Right cardiac atrium (tissue), 5 donors: ENCODE data around the gene ZACN. TPM values are rescaled to one million over a fixed set of nuclear protein-coding genes. Genes with fewer than 3 reads are reported as not detected.

Experiments used
- ATAC-seq, 2 donors: fragments of 200-7000 bp; cut with Tn5 transposase; one replicate each; pipeline versions ENCODE4 v1.8.0 to v1.9.1; 2020; ENCODE audit warnings: moderate library complexity in 2 of 2, mild to moderate bottlenecking in 1 of 2
- DNase-seq, 3 donors: peaks; one replicate each; pipeline ENCODE4 v3.0.0-alpha.2; 2020
- H3K27ac ChIP-seq: one replicate; pipeline ENCODE4 v1.5.1; 2013; ENCODE audit warnings: mild to moderate bottlenecking, low read length, control low read depth, moderate library complexity
- H3K27me3 ChIP-seq: one replicate; pipeline ENCODE4 v1.6.1; 2013; ENCODE audit not compliant: control insufficient read depth, insufficient read depth
- H3K4me1 ChIP-seq: one replicate; pipeline ENCODE4 v1.6.1; 2013; ENCODE audit warnings: low read length; ENCODE audit not compliant: control insufficient read depth, insufficient read depth
- H3K4me3 ChIP-seq: one replicate; pipeline ENCODE4 v1.5.1; 2013; ENCODE audit warnings: low read length, control low read depth
- H3K9me3 ChIP-seq: one replicate; pipeline ENCODE4 v1.6.1; 2013; ENCODE audit warnings: low read length; ENCODE audit not compliant: control insufficient read depth
- WGBS: extraction: QIAGEN DNeasy Blood & Tissue Kit; methylation state at CpG from one replicate; pipeline ENCODE4 v1.1.7; 2013; 5-methylcytosine and 5-hydroxymethylcytosine counted together
- intact Hi-C, 4 donors: fragments of 100-400 bp; cut with DNase I; formaldehyde crosslinking; loops; one replicate each; pipeline versions ENCODE4 v1.11.0 to v1.14.0; 2022 to 2023
- polyA plus RNA-seq: library from polyadenylated mRNA; stranded (reverse); fragments of 200-250 nt; gene quantifications from one replicate; pipeline ENCODE4 v1.2.3, GENCODE V29; 2013
- total RNA-seq, 4 donors: library from RNA; stranded (reverse); fragmentation: NEBNext Ultra II Directional; extraction: Animal tissue kit (Norgen Biotek cat#: 25700); gene quantifications; one replicate each; pipeline ENCODE4 v1.2.1, GENCODE V29; 2021
- donor health status: healthy with polysubstance abuse.
- donor health status: DM: no; HTN: yes; CAD: no.
- donor health status: DM: no; HTN: no; CAD: no.
- donor health status: DM: no; HTN: yes; CAD: no; lungs with severe emphysema.
- donor health status: DM: yes; HTN: yes; CAD: no.

The ZACN gene
- total and polyA plus RNA-seq, 5 donors: 1.5 TPM; not detected in 4

- no peaks in the 10 kb centered on the region for H3K27me3 ChIP-seq
- intact Hi-C loops: no loop called here
- H3K4me1 ChIP-seq: no peaks in the 10 kb centered on the region
- H3K27ac ChIP-seq: no peak overlapping the region
- WGBS: 88% methylated on average over 17 of the region's 17 CpGs
- no peak overlapping the region for H3K4me3 ChIP-seq
- DNase-seq: no peak
- no peaks in the 10 kb centered on the region for H3K9me3 ChIP-seq
- ATAC-seq: no peak
These were observed 6.2 kb downstream of the ZACN start for GRCh38 chr17:76085066-76085730.

GRCh38 chr17:76085731-76086366 lies 6.9 kb downstream of the ZACN start:
- DNase-seq: no peak
- no peak for ATAC-seq
- Histone ChIP-seq H3K27ac (no peak overlapping the region), H3K9me3 (no peaks in the 10 kb centered on the region), H3K4me3 (no peak overlapping the region), H3K4me1 (no peaks in the 10 kb centered on the region), H3K27me3 (no peaks in the 10 kb centered on the region)
- WGBS: 87% methylated on average over 13 of the region's 13 CpGs
- intact Hi-C loops: no loop called here

DNA sequence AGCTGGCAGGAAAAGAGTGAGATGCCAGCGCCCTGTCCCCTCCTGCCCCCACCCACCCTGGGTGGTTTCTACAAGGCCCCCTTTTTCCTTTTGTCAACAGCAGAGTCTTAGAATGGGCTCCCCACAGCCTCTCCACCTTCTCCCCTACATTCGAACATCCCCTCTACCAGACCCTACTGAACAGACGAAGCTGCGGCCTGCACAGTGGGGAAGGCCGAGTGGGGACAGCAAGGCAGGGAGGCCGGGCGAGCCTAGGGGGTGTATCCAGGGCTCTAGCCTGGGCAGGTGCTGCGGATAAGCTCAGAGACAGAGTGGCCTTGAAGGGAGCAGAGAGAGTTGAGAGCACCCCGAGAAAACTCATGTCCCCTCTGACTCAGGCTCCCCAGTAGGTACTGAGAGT lies 7.4 kb downstream of the ZACN start:
- H3K27me3 ChIP-seq: no peaks in the 10 kb centered on the region
- no peak overlapping the region for H3K27ac ChIP-seq
- intact Hi-C loops: no loop called here
- DNase-seq: no peak
- no peaks in the 10 kb centered on the region for H3K4me1 ChIP-seq
- no peak overlapping the region for H3K4me3 ChIP-seq
- no peaks in the 10 kb centered on the region for H3K9me3 ChIP-seq
- WGBS: 96% methylated on average over 9 of the region's 9 CpGs
- no peak for ATAC-seq

GRCh38 chr17:76087531-76087930 lies 8.5 kb downstream of the ZACN start:
- DNase-seq: no peak
- Histone ChIP-seq H3K4me1 (no peaks in the 10 kb centered on the region), H3K27me3 (no peaks in the 10 kb centered on the region), H3K4me3 (no peak overlapping the region), H3K9me3 (no peaks in the 10 kb centered on the region), H3K27ac (no peak overlapping the region)
- no peak for ATAC-seq
- intact Hi-C loops: no loop called here
- whole genome bisulfite sequencing: 91% methylated on average over 11 of the region's 11 CpGs

DNA sequence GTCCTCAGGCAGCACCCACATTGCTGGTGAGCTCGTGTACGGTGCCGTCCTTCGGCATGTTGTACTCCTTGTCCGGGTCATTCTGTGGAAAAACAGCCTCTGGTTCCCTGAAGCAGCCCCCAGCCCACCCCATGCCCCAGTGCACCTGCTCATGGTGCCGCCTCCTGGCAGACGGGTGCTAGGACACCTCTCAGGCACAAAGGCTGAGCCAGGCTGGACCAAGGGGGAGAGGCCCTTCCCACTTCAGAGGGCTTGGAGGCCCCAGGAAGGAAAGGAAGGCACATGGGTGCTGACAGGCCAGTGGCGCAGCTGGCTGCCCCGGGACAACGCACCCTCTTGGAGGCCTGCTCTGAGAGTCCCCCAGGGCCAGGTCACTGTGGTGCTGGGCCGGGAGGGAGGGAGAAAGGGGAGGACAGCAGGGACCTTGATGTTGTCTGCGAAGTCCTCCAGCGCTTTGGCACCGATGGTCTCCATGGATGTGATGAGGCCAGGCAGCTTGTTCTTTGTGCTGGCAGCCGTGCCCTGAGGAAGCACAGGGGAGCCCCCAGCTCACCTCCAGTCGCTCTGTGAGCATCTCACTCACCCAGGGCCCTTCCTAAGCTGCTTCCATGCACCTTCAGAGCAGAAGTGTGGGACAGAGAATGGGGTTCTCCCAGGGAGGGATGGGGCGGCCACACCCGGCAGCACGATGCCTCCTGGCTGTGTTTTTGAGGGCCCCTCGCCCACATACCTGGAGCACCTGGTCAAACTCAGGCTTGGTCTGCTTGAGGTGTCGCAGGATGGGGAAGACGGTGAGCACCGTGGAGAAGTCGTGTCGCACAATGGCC lies 9.3 kb downstream of the ZACN start:
- Histone ChIP-seq H3K9me3 (no peaks in the 10 kb centered on the region), H3K27ac (no peak overlapping the region), H3K4me1 (no peaks in the 10 kb centered on the region), H3K27me3 (no peaks in the 10 kb centered on the region), H3K4me3 (no peak overlapping the region)
- intact Hi-C loops: no loop called here
- ATAC-seq (no peak), DNase-seq (no peak)
- WGBS: 93% methylated on average over 25 of the region's 25 CpGs

DNA sequence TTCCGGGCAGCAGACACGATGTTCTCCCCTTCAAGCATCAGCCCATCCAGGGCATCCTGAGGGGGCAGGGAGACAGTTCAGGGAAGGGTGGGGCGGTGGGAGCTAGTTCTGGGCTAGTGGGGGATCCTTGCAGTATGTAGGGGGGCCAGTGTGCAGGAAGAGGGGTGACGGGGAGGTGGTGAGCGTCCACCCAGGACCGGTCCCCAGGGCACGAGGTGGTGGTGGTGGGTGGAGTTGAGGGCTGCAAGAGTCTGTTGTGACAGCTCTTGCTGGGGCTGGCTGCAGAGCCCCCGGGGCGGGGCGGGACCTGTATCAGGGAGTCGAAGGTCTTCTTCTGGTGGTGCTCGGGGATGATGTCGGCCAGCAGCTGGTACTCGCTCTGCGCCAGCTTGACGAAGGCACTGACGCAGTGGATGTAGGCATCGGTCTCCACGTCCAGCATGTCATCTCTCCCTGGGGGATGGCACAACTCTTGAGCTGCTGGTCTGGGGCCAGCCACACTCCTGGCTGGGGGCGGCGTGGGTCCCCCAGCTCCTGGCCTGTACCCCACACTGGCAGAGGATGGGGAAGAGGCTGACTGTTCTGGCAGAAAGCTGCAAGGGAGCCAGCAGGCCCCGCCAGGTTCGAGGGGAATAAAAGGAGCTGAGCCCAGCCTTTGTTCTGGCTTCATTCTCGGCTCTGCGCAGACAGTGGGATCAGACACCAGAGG lies 10.0 kb downstream of the ZACN start:
- Histone ChIP-seq H3K4me1 (no peaks in the 10 kb centered on the region), H3K27ac (no peak overlapping the region), H3K9me3 (no peaks in the 10 kb centered on the region), H3K27me3 (no peaks in the 10 kb centered on the region), H3K4me3 (no peak overlapping the region)
- intact Hi-C loops: no loop called here
- ATAC-seq (no peak), DNase-seq (no peak)
- 95% methylated on average over 25 of the region's 25 CpGs for WGBS

- Histone ChIP-seq H3K27me3 (no peaks in the 10 kb centered on the region), H3K9me3 (no peaks in the 10 kb centered on the region), H3K4me3 (no peak overlapping the region), H3K27ac (no peak overlapping the region), H3K4me1 (no peaks in the 10 kb centered on the region)
- DNase-seq: no peak
- no peak for ATAC-seq
- 93% methylated on average over 32 of the region's 32 CpGs for WGBS
- intact Hi-C loops: loop anchor here in 1 of 4 donors (2.0 kb wide), 1 partner anchor 17 kb away; the partner anchor contains the start of gene SRP68
These were observed 10.9 kb downstream of the ZACN start for GRCh38 chr17:76089680-76090516.

DNA sequence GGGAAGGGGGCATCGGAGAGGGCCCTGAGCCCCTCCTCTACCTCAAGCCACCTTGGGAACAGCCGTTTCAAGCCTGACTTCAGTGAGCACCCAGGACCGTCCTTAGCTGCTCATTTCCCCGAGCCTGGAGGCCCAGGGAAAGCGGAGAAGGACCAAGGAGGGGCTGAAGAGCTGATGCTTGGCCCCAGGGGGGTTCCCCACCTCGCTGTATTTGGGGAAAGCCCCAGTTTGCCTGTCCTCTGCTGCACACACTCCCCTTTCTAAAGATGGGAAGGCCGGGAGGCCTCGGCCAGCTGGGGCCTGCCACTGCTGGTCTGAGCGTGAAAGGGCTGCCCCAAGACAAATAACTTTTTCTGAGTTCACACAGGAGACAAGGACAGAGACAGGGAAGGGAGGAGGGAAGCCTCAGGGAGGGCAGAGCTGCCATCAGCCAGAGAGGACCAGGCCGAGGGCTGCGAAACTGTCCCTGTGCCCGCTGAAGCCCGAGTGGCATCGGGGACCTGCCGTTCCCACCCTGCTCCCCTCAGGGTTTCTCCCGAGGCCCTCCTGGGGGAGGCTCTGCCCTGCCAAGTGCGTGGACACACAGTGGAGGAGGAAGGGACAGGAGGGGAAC lies 11.6 kb downstream of the ZACN start:
- 94% methylated on average over 17 of the region's 17 CpGs for WGBS

DNA sequence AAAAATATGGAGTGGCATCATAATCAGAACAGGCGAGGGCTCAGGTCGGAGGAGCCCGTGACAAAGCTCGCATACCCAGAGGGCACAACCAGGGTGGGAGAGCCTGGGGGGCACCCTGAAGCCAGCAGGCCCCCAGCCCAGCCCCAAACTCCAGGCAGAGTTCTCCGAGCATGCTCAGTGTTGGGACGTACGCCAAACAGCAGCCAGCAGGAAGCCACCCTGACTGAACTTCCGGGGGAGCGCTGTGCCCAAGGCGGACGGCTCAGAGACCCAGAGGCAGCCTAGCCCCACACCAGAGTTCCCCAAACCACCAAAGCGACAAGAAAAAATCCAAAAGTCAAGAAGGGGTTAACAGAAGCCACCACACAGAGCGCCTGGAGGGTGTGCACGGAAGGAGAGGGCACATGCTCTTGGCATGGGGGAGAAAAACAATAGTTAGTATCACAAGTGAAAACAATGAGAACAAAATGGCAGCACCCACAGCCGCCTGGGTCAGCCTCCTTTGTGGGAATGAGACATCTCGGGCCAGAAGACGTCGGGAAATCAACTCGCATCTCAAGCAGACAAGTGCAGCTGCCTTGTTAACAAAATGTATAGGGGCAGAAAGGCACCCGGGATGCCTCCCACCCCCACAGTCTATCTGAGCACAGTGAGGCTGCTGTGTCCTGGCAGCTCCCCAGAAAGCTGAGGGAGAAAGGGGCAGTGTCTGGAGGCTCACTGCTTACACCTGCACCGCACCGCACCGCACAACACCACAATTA lies 12.7 kb downstream of the ZACN start:
- intact Hi-C loops: loop anchor here in 1 of 4 donors (2.0 kb wide), 1 partner anchor 19 kb away; the partner anchor contains the start of gene SRP68
- Histone ChIP-seq H3K27me3 (no peaks in the 10 kb centered on the region), H3K9me3 (no peaks in the 10 kb centered on the region), H3K4me3 (no peak overlapping the region), H3K27ac (no peak overlapping the region), H3K4me1 (no peaks in the 10 kb centered on the region)
- no peak for DNase-seq
- peak in 1 of 2 donors; percentile 5 for ATAC-seq
- WGBS: 73% methylated on average over 23 of the region's 23 CpGs

More for the DNA sequence above, 11.6 kb downstream of the ZACN start:
- no peak for ATAC-seq
- intact Hi-C loops: loop anchor here in 1 of 4 donors (2.0 kb wide), 1 partner anchor 18 kb away; the partner anchor contains the start of gene SRP68
- Histone ChIP-seq H3K27ac (no peak overlapping the region), H3K9me3 (no peaks in the 10 kb centered on the region), H3K27me3 (no peaks in the 10 kb centered on the region), H3K4me1 (no peaks in the 10 kb centered on the region), H3K4me3 (no peak overlapping the region)
- no peak for DNase-seq
